ENCODE results near the gene DOCK2.
A peak's percentile ranks its signal among the peaks of the same experiment; 100 is the strongest.
"Not testable (repeated sequence)": the region's sequence is repeated elsewhere in the genome, so short reads cannot be mapped to it uniquely, and the experiment has no call there.

Gene DOCK2

DNA sequence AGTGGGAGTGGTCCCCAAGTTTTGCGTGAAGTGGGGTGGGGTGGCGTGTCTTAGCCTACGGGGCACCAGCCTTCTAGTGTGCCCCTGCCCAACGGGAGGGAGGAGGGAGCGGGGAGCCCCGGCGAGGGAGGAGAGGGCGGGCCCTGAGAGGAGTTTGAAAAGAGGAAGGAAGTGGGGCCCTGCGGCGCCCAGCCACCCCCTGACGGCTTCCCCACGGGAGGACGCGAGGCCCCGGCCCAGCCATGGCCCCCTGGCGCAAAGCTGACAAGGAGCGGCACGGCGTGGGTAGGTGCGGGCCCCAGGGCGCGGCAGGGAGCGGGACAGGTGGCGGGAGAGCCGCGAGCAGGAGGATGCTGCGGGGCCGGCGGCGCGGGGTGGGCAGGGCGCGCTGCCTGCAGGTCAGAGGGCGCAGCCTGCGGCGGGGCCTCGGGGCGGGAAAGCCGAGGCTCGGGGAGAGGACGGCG lies at the start of gene DOCK2:
TSS of gene DOCK2 (plus strand) at position 191 of the 464 bp plus-strand sequence. CDS start at position 243, 52 bp downstream.
- peak; percentile 82 for DNase-seq

DNA sequence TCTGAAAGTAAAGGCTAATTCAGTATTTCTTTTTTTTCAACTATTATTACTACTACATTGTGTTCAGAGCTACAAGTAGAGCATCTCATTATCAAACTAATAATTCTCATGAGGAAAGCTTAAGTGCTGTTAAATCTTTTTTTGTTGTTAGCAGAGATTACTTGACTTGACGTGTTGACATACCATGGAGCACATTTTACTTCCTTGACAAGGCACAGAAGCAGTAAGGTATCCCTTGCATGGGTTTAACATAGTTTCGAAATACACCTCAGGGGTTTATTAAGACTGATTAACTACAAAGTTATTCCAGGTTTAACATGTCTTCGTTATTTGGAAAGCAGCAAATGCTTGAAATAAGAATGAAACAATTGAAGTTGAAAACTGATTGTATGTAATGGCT lies 46.5 kb upstream of the DOCK2 start:
- no peak for DNase-seq

DNA sequence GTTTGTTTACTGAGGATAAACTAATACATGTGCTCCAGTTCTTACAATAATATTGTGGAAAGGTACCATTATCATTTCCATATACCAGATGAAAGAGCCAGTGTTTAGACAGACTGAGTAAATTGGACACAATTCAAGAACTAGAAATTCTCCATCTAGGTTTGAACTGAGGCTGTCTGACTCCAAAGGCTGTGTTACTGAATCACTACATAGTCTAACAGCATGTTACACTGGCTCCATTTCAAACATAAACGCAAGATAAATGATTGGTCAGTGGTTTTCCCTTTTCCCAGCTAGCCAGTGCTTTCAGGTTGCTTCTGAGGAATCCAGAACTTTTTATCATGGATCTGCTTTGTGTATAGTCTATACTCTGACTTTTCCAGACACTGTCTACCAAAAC lies 45.4 kb upstream of the DOCK2 start:
- no peak for DNase-seq

DNA sequence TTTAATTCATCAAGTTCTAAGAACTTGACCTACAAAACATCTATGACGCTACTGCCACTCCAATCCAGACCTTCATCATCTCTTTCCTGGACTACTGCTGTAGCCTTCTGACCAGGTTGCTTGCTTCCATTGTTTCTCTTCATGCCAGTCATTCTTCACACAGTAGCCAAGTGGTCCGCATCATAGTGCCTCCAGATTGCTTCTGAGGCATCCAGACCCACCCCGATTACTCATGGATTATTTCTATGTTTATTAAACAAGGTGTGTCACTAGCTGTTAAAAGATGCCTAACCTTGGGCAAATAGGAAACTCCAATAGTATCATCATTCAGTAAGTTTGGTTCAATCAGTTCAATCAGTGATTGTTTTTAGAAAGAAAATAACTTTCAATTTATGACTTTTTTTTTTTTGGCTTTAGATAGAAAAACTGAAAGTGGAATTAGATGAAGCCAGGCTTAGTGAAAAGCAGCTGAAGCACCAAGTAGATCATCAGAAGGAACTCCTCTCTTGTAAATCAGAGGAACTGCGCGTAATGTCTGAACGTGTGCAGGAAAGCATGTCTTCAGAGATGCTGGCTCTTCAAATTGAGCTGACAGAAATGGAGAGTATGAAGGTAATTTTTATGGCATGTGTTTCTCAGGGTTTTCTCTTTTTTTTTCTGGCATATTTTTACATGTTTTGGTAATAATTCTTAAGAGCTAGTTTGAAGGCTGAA lies 44.0 kb upstream of the DOCK2 start:
- DNase-seq: no peak

DNA sequence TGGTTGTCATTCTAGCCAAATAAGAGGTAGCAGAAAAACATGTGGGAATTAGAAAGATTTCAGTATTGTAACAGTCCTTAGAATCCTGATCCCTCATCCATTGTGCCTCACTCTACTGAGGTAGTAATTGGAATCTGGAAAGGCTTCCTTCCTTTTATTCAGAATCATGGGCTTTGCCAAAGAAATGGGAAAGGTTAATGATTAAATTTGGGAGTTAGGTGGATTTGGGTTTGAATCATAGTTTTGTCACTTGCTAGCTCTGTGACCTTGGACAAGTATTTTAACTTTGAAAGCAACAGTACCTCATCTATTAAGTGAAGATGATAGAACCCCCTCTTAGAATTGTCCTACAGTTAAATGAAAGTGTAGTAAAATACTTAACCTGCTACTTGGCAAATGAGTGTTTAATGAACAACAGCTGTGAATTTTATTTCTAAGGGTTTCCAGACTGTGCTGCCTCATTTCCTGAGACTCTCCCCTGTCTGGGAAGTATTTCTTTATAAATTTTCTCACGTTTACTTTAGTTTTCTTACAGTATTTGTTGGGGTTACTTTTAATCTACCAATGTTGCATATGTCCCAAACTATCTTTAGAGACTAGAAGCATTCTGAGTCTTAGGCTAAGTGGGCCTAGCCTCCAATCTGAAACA lies 41.8 kb upstream of the DOCK2 start:
- no peak for DNase-seq

DNA sequence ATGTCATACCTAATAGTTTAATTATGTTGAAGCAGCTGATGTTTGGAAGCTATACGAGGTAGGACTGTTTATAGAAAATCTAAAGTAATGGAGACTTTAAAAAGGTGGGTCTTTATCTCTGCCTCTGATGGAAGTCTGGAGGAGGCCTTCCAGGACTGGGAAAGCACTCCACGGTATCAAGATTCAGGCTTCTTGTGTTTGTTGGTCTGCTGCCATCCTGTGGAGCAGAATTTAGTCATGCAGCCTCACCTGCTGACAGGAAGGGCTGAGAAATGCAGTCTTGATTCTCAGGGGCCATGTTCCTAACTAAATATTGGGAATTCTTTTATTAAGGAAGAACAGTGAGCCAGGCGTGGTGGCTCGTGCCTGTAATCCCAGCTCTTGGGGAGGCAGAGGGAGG lies 37.6 kb upstream of the DOCK2 start:
- no peak for DNase-seq

DNA sequence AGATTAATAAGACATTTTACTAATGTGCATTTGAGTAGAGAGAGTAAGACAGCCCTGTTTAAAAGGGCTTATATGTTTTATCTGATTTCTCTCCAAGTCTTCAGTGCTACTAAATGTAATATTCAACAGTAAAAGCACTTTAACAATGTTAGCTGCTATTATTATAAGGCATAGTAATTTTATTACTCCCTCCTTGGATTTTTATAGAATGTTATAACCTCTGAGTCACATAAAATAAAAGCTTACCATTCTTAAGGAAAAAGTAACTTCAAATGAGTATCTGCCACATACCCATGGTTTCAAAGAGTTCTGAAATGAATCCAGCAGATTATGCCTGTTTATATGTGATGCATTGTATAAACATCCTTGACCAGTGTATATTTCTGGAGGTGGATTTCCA lies 34.5 kb upstream of the DOCK2 start:
- DNase-seq: no peak

DNA sequence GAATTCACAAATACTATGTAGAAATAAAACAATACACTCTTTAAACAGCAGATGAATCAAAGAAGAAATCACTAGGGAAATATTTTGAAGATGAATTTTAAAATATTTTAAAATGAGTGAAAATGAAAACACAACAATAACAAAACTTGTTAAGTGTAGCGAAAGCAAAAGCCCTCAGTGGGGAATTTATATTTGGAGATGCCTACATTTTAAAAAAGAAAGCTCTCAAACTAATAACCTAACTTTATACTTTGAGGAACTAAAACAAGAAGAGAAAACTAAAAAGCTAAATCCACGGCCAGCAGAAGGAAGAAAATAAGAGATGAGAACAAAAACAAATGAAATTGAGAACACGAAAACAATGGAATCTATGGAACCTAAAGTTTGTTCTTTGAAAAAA lies 30.8 kb upstream of the DOCK2 start:
- no peak for DNase-seq

DNA sequence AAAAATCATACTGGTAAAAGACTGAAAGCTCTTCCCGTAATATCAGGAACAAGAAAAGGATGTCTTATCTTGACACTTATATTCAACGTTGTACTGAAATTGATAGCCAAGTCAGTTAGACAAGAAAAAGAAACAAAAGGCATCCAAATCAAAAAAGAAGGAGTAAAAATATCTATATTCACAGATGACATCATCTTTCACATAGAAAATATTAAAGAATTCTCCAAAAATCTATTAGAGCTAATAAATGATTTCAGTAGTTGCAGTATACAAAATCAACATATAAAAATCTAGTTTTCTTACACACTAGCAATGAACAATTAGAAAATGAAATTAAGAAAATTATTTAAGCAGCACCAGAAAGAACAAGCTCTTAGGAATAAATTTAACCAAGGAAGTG lies 29.2 kb upstream of the DOCK2 start:
- DNase-seq: no peak

DNA sequence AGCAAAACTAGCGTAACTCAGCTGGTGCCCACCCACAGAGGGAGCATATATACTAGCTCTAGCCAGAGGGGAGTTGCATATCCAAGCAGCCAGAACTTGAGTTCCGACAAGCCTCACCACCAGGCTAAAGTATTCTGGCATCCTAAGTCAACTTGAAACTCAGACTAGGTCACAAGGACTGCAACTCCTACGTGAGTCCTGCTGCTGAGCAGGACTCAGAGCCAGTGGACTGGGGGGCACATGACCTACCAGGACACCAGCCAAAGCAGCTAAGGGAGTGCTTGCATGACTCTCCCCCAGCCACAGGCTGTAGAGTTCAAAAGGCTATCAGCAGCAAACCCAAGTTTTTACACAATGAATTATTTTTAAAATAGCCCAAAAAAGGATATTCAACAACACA lies 27.4 kb upstream of the DOCK2 start:
- no peak for DNase-seq

DNA sequence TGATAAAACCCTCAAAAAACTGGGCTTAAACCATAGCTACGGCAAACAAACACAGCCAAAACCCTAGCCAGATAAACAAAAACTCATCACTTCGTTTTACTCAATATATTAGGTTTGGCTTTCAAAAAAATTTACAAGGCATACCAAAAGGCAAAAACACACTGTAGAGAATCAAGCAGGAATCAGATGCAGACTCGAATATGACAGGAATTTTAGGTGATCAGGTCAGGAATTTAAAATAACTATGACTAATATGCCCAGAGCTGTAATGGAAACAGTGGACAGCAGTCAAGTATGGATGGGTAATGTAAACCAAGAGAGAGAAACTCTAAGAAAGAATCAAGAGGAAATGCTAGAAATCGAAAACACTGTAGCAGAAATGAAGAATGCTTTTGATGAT lies 26.5 kb upstream of the DOCK2 start:
- no peak for DNase-seq

DNA sequence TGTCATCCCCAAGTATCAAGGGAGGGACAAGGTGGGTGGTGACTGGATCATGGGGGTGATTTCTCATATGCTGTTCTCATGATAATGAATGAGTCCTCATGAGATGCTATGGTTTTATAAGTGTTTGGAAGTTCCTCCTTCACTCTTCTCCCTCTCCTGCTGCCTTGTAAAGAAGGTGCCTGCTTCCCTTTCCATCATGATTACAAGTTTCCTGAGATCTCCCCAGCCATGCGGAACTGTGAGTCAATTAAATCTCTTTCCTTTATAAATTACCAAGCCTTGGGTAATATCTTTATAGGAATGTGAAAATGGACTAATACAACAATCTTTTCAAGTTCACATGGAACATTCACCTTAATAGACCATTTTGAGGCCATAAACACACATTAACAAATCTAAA lies 21.5 kb upstream of the DOCK2 start:
- no peak for DNase-seq

DNA sequence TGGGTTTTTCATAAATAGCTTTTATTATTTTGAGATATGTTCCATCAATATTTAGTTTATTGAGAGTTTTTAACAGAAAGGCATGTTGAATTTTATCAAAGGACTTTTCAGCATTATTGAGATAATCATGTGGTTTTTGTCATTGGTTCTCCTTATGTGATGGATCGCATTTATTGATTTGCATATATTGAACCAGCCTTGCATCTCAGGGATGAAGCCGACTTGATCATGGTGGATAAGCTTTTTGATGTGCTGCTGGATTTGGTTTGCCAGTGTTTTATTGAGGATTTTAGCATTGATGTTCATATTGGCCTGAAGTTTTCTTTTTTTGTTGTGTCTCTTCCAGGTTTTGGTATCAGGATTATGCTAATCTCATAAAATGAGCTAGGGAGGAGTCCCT lies 12.8 kb upstream of the DOCK2 start:
- DNase-seq: not testable (repeated sequence)

DNA sequence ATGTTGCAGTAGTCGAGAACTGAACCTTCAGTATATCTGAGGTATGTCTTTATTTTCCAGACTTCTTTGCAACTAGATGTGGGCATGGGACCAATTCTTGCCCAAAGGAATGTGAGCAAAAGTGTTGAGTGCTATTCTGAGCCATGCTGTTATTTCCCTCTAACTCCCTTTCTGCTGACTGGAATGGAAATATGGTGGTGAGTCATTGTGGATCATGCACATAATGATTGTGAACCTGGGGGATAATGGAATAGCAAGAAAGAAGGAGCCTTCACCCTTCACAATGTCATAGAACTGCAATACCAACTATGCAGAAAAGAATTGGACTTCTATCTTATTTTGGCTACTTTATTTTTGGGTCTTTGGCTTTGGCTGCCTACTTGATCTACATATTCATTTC lies 10.3 kb upstream of the DOCK2 start:
- no peak for DNase-seq

DNA sequence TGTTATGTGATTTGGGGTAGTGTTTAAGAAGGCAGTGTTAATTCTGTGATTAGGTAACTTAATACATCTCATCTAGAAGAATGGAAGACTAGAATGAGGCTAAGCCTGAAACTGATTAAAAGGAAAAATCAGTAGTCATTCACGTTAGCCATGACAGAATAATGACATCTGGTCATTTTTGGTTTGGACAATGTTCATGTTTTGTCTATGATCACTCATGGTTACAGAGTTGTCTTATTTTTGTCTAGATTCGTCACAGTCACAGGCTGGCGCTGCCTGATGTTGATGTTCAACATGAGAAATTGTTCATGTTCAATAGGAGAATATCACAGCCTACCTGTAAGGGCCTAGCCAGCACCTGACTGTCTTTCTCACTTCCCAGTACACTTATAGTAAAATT lies 9.5 kb upstream of the DOCK2 start:
- DNase-seq: no peak

DNA sequence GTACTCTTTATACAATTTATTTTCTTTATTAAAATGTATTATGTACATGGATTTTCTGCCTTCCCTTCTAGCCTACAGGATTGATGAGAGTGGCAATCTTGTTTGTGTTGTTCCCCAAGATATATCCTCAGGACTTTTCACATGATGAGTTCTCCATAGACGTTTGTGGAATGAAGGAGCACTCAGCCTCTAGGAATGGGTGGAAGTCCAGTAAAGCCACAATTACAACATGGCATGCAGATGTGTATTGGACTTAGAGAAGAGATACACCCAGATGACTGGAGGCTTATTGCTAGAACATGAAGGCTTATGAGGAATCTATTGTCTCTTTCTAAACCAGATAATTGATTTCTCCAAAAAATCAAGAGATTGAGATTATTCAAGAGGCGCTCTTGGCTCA lies 8.2 kb upstream of the DOCK2 start:
- DNase-seq: no peak

DNA sequence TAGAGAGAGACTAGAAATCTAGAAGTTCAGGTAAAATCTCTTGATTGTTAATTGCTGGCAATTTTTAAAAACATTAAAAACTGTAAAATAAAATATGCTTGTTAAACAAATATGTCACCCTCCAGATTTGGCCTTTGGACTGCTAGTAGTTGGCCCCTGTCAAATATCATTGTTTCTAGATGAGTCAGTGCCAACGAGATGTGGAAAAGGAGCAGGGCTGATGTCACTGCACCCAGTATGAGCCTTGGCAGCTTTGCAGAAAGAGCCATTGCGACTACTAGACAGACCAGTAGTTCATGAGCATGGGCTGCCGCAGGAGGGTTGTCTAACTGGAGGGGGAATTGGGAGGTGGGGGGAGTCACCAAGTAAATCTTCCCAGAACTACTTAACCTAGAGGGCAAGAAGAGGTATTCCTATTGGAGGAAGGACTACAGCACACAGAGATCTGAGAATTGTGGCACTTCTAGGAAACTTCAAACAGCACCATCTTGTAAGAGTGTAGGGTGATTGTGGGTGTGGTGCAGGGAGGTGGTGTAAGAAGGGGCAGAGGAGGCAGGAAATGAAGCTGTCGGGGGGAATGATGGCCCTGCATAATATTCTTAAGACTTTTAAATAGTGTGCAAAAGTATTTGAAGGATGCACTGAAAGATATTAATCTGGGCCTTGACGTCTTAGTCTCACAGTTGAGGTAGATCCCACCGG lies 7.1 kb upstream of the DOCK2 start:
- no peak for DNase-seq

DNA sequence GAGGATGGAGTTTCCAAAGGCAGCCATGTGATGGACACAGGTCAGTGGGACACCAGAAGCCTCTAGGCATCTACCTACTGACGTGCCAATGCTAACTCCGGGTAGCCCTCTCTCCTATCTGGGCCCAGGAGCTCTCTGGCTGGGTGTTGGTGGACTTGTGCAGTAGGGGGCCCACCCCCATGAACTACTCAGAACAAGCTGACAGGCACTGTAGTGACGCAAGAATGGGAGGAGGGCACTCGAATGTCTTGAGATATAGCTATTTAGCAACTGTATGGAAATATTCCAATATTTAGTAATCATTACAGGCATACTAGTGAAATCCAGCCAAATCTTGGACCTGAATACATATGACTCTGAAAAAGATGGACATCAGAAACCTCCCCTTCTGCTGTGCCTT lies 5.7 kb upstream of the DOCK2 start:
- DNase-seq: no peak

DNA sequence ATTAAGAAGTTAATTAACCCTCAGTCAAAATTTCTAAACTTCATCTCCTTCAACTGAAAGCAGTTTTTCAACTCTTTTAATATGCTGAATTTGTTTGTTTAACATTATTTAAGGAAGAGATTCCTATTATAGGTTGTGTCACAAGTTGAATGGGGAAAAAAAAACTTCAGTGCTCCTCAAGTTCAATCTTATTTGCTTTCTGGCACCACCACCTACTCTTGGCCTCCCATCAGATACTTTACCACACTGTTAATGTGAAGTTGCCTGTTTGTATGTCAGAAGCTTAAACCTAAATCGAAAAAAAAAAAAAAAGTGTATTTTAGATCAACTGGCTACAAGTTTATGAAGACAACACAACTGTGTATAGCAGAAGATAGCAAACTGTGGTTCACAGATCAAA lies 4.1 kb upstream of the DOCK2 start:
- DNase-seq: no peak

DNA sequence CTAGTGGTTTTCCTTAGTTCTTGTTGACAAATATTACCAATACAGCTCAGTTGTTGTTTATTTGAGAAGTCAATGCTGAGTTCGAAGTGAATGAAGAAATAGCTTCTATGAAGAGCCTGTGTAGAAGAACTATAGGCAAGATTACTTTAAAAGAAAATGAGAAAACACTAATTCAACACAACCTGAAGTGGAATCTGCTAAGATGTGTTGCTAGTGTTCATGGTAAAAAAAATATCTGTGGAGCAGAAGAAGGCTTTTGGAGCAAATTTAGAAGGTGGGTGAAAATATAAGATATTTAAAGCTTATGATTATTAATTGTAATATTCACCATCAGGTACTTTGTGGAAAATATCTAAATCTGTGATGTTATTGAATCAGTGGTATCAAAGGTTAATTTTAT lies 2.5 kb upstream of the DOCK2 start:
- no peak for DNase-seq

DNA sequence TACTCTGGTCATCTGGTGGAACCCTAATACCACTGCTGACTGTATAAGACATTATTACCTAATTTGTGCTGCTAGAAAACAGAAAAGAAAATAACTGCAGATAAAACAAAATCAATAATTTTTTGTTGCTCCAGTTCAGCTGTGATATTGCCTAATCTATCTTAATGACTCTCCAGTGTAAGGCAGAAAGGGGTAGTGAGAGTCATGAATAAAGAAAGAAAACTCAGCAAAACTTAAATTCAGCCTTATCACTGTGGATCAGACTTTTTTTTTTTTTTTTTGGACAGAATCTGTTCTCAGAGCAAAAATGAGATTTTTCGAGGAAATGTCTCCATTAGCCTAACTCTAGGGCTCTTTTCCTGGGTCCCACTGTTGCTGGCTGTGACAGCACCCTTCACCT lies 1.1 kb upstream of the DOCK2 start:
- no peak for DNase-seq

DNA sequence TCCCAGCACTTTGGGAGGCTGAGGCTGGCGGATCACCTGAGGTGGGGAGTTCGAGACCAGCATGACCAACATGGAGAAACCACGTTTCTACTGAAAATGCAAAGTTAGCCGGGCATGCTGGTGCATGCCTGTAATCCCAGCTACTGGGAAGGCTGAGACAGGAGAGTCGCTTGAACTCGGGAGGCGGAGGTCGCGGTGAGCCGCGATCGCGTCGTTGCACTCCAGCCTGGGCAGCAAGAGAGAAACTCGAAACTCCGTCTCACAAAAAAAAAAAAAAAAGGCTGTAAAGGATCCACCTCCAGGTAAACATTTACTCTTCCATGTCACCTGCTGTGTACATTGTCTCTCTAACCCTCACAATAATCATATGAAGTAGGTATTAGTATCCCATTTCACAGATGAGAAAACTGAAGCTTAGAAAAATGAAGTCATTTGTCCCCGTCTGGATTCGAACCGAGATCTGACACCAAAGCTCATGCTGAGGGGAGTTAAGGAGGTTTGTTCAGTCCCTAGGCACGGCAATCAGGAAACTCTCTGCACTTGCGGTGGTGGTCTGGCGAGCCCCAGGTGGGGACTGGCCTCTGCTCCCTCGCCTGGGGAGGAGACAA lies 494 bp upstream of the DOCK2 start:
- no peak for DNase-seq

DNA sequence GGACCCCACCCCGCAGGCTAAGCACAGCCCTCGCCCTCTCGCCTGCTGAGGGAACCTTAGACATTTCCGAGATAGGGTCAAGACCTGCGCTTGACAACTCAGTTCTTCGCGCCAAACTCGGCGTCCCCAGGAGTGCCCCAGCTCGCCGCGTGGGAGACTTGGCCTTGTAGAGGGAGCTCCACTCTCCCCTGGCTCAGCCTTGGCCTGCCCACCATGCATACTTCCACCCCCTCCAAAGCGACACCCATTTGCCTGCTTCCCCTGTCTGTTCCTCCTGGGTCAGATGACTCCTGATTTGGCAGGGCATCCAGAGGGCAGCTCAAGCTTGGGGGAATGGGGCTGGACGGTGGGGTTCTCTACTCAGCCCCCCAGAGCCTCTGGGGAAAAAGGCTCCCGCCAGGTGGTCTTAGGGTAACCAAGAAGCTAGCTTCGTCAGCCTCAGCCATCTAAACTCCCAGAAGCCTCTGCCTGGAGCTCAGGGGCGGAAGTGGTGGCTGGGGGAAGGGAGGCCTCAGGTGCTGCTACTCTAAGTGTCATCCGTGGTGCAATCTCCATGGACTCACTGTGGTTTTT lies 560 bp downstream of the DOCK2 start:
- peak; percentile 85 for DNase-seq

DNA sequence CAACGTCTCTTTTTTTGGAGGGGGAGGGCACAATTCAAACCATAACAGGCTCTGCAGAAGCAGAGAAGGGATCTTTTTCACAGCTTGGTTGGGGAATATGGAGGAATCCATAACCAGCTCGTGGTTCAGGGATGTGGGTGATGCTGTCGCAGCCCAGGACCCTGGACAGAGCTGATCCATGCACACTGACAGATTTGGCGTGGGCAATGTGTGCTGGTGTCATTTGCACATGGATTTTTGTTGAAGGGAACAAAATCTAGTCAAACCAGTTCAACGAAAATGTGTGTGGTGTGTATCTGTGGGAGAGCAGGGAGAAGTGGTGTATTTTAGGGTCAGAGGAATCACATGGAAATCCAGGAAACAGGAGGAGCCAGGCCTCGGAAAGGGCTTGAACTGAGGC lies 4.2 kb downstream of the DOCK2 start:
- DNase-seq: no peak

All from activated CD4-positive, alpha-beta T cell treated with anti-CD3 and anti-CD28 coated beads for 48 hours (primary cell).